HG03558 (cell line): ENCODE data around the gene OOEP.
"Not testable (repeated sequence)": the region's sequence is repeated elsewhere in the genome, so short reads cannot be mapped to it uniquely, and the experiment has no call there.

Source experiments
- ATAC-seq: cut with Tn5 transposase; IDR thresholded peaks from one replicate; pipeline ENCODE4 v1.9.1; 2021; ENCODE audit warnings: moderate number of reproducible peaks; ENCODE audit not compliant: unreplicated experiment; ENCODE audit errors: extremely low read depth

Gene OOEP

GRCh38 chr6:73369563-73369962, at the start of gene OOEP:
TSS of gene OOEP (minus strand) at chr6:73369897. CDS start at chr6:73369792, 105 bp downstream.
- ATAC-seq: no peak

DNA sequence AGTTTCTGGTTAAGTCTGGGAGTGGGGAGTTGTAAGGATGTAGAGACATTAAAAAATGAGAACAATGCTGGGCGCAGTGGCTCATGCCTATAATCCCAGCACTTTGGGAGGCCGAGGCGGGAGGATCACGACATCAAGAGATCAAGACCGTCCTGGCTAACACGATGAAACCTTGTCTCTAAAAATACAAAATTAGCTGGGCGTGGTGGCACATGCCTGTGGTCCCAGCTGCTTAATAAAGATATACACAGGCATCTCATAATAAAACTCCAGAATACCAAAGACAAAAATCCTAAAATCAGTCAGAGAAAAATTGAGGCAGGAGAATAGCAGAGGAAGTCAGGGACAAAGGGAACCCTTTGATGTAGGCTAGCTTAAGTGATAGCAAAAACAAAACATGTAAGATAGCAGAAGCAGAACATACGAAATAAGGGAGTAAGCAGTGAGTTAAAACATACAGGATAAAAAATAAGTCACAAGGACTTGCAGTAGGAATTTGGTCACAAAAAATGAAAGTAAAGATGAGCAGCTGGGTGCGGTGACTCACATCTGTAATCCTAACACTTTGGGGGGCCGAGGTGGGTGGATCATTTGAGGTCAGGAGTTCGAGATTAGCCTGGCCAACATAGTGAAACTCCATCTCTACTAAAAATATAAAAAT, 48.5 kb upstream of the OOEP start:
- ATAC-seq: no peak

- no peak for ATAC-seq
Observed at GRCh38 chr6:73413102-73413501, 43.4 kb upstream of the OOEP start.

GRCh38 chr6:73409395-73409794, 39.7 kb upstream of the OOEP start:
- ATAC-seq: no peak

DNA sequence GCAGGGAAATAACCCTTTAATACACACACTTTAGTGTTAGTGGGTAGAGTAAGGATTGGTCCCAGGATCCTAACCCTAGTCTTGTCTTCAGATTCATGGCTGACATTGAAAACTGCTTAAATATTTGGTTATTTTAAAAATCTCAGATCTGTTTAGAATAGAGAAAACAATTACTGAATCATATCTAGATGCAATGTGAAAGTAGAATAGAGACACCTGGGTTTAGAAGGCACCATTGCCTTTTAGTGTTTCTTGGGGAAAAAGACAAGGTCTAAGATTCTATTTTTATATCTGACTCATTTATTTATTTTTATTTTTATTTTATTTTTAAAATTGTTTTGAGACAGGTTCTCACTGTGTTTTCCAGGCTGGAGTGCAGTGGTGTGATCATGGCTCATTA, 31.0 kb upstream of the OOEP start:
- no peak for ATAC-seq

DNA sequence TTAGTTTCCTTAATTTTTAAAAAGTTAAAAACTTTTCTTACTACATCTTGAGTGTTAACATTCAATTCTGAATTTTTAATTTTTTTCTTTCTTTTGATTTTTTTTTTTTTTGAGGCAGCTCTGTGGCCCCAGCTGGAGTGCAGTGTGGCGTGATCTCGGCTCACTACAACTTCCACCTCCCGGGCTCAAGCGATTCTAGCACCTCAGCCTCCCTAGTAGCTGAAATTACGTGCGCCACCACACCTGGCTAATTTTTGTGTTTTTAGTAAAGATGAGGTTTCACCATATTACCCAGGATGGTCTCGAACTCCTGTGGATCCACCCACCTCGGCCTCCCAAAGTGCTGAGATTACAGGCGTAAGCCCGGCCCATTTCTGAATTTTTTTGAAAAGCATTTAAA, 26.2 kb upstream of the OOEP start:
- no peak for ATAC-seq

DNA sequence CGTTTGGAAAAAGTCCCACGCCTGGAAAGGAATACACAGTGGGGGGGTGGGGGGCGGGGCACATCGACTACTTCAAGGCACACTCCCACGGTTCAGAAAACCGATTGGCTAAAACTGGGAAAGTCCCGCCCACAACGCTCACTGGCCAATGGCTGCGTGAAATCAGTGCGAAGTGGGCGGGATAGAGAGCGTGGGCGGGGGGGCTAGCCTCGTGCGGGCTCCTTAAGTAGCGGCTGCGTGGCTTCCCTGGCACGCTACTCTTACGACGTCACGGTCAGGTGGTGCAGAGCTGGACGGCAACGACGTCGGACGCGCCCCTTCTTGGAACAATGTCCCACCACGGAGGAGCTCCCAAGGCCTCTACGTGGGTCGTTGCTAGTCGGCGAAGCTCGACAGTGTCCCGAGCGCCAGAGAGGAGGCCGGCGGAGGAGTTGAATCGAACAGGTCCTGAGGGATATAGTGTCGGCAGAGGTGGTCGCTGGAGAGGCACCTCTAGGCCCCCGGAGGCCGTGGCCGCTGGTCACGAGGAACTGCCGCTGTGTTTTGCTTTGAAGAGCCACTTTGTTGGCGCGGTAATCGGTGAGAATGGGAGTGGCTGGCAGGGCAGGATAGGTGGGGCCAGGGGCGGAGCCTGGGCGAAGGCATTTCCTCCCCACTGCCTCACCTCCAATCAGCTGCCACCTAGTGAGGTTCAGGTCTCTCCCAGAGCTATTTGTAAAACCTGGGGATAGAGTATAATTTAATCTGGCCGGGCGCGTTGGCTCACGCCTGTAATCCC, 25.1 kb upstream of the OOEP start, which contains the start of gene DDX43:
DDX43 (plus strand) TSS at position 252 of the 778 bp plus-strand sequence; CDS start at position 330, 78 bp downstream.
- ATAC-seq: no peak

- ATAC-seq: no peak
Observed at GRCh38 chr6:73393278-73393677, 23.6 kb upstream of the OOEP start.

DNA sequence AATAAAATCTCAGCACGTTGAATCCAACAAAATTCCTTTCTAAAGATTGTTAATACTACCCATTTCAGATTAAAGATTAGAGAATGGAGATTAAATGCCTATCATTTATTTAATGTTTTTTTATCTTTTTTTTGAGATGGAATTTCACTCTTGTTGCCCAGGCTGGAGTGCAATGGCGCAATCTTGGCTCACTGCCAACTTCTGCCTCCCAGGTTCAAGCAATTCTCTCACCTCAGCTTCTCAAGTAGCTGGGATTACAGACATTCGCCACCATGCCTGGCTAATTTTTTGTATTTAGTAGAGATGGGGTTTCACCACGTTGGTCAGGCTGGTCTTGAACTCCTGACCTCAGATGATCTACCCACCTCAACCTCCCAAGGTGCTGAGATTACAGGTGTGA, 22.5 kb upstream of the OOEP start:
- not testable (repeated sequence) for ATAC-seq

DNA sequence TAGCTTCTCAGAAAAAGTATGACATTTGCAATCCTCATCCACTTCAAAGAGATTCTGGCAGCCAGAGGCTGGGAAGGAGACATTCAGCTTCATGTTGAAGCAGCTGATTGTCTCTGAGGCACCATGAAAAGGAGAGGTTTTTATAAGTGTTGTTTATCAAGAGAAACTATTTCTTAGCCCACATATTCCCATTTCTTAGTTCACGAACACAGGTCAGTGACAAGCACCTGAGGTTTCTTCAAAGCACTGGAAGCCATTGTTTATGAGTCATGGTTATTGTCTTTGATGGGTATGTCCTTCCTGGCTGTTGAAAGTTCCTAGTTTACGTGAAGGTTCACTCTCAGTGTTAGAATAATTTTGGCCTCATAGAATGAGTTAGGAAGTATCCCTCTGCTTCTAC, 22.0 kb upstream of the OOEP start:
- no peak for ATAC-seq

DNA sequence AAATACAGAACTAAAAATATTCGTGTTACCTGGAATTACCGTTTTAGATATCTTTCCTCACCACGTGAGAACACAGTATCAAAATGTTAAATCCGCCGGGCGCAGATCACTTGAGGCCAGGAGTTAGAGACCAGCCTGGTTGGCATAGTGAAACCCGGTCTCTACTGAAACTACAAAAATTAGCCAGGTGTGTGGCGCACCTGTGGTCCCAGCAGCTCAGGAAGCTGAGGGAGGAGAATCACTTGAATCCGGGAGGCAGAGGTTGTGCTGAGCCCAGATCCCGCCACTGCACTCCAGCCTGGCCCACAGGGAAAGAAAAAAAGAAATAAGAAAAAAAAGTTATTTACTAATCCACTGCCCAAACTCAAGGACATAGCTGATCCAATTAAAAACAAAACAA, 20.2 kb upstream of the OOEP start:
- no peak for ATAC-seq

- no peak for ATAC-seq
Observed at GRCh38 chr6:73388800-73389512, 19.3 kb upstream of the OOEP start.

DNA sequence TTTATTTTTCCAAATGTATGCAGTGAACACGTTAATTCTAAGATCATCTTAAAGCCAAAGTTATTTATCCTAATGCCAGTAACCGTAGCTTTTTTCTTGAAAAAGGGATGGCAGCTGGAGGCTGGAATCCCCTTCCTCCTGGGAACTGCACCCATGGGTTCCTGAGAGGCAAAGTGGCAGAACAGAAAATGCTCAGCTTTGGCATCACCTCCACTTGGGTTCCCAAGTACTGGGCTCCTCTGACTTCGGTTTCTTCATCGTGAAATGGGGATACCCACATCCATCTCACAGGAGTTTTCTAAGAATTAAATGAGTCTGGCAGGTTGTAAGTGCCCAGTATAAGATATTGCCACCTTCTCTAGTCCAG, 18.7 kb upstream of the OOEP start:
- no peak for ATAC-seq

DNA sequence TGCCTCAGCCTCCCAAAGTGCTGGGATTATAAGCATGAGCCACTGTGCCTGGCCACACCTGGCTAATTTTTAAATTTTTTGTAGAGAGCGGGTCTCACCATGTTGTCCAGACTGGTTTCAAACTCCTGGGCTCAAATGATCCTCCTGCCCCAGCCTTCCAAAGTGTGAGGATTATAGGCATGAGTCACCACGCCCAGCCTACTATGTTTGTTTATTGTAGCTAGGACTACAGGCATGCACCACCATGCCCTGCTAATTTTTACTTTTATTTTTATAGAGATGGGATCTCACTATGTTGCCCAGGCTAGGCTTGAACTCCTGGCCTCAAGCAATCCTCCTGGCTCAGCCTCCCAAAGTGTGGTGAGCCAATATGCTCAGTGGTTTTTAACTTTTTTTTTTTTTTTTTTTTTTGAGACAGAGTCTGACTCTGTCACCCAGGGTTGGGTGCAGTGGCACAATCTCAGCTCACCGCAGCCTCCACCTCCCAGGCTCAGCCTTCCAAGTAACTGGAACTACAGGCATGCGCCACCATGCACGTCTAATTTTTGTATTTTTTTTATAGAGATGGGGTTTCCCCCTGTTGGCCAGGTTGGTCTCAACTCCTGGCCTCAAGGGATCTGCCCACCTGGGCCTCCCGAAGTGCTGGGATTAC, 12.9 kb upstream of the OOEP start:
- ATAC-seq: no peak

GRCh38 chr6:73381531-73381930, 11.8 kb upstream of the OOEP start:
- ATAC-seq: not testable (repeated sequence)

DNA sequence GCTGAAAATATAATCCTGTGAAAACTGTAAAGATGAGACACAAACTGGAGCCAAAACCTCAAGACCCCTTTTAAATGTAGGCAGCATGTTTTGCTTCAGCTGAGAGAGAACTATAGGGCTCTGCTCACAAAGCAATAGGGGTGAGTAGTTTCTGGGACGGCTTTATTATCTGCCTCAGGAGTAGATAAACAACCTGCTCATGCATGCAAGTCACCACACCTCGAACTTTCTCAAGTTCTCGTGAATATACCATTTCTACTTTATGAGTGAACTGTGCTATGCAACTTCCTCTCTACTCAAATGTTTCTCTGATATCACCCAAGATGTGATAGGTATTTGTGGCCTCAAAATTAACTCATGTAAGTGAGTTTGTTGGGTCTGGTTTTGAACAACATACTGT, 7.5 kb upstream of the OOEP start:
- no peak for ATAC-seq

DNA sequence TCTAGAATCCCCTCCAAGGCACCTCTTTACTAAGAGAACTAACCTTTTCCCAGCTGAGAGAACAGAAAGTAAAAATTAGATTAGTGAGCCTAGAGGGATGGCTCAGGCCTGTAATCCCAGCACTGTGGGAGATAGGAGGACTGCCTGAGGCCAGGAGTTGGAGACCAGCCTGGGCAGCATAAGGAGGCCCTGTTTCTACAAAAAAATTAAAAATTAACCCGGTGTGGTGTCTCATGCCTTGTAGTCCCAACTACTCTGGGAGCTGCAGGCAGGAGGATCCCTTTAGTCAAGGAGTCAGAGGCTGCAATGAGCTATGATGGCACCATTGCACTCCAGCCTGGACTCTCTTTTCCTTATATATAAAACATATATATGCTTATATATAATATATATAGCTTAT, 5.5 kb upstream of the OOEP start:
- ATAC-seq: no peak

- ATAC-seq: no peak
Observed at GRCh38 chr6:73372516-73372915, 2.8 kb upstream of the OOEP start.

DNA sequence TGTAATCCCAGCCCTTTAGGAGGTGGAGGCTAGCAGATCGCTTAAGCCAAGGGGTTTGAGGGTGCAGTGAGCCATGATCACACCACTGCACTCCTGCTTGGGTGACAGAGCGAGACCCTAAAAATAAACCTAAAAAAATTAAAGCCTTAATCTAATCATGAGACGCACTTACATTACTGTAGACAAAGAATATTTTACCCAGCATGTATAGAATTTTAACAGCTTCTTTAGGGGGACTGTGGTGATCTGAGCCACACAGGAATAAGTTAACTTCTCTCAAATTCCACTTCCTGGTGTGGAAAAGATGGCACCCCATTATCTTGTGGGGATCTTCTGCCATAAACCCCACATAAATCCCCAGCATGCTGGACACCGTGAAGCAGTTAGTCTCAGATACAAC, 2.3 kb upstream of the OOEP start:
- no peak for ATAC-seq

GRCh38 chr6:73369157-73369556, 540 bp downstream of the OOEP start:
- ATAC-seq: no peak

DNA sequence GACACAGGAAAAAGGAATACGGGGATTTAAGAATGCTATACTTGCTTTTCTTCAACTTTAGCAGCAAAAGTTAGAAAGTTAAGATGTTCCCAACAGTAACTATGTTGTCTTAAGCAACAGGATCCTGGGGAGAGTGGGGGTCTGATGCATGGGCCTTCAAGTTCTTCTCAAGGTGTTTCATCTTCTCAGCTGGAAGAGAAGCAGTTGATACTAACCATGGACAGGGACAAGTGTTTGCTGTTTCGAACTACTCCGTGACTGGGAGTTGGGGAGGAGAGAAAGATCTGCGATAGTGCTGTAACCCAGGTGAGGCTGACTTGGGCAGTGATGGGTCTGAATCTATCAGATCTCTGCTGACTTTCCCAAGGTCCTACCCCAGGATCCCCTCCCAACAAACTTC, 1.0 kb downstream of the OOEP start:
- no peak for ATAC-seq
